WI38 (cell line): Measurements from ENCODE around the gene CD160.

Experiments used
- H3K4me3 ChIP-seq: 2 replicates; pipeline ENCODE4 v1.5.1; 2011; ENCODE audit warnings: low read depth, mild to moderate bottlenecking, control low read depth, low read length
- TF ChIP-seq, protein P1 (sequence below): IDR thresholded peaks from 2 replicates; pipeline ENCODE4 v1.5.1; 2012; ENCODE audit warnings: low read depth, mild to moderate bottlenecking, control low read depth, low read length

The CD160 gene

DNA sequence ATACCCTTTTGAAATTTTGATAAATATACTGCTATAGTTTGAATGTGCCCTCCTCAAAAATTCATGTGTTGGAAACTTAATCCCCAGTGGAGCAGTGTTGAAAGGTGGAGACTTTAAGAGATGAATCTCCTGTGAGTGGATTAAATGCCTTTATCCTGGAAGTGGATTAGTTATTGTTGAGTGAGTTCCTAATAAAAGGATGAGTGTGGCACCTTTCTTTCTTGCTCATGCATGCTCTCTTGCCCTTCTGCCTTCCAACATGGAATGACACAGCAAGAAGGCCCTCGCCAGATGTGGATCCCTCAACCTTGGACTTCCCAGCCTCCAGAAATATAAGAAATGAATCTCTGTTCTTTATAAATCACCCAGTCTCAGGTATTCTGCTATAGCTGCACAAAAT, 51.8 kb downstream of the CD160 start:
- no peak overlapping the region for H3K4me3 ChIP-seq
- TF ChIP-seq, protein P1, sequence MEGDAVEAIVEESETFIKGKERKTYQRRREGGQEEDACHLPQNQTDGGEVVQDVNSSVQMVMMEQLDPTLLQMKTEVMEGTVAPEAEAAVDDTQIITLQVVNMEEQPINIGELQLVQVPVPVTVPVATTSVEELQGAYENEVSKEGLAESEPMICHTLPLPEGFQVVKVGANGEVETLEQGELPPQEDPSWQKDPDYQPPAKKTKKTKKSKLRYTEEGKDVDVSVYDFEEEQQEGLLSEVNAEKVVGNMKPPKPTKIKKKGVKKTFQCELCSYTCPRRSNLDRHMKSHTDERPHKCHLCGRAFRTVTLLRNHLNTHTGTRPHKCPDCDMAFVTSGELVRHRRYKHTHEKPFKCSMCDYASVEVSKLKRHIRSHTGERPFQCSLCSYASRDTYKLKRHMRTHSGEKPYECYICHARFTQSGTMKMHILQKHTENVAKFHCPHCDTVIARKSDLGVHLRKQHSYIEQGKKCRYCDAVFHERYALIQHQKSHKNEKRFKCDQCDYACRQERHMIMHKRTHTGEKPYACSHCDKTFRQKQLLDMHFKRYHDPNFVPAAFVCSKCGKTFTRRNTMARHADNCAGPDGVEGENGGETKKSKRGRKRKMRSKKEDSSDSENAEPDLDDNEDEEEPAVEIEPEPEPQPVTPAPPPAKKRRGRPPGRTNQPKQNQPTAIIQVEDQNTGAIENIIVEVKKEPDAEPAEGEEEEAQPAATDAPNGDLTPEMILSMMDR = no peak

DNA sequence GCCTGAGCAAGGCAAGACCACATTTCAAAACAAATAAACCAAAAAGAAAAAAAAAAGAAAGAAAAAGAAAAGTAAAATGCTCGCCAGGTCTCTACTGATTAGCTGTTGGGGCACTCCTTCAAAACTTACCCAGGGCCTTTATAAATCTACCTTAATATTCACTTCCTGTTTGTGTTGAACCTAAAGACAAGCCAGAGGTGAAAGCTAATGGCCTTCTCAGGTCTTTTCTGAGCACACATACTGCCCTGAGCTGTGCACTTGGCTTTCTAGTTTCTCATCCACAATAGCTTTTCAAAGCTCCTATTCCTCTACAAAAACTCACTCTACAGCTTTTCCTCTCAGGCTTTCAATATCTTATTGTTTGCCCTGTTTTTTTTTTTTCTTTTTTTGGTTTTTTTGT, 54.1 kb downstream of the CD160 start:
- TF ChIP-seq, protein P1 = no peak
- H3K4me3 ChIP-seq = no peak overlapping the region

DNA sequence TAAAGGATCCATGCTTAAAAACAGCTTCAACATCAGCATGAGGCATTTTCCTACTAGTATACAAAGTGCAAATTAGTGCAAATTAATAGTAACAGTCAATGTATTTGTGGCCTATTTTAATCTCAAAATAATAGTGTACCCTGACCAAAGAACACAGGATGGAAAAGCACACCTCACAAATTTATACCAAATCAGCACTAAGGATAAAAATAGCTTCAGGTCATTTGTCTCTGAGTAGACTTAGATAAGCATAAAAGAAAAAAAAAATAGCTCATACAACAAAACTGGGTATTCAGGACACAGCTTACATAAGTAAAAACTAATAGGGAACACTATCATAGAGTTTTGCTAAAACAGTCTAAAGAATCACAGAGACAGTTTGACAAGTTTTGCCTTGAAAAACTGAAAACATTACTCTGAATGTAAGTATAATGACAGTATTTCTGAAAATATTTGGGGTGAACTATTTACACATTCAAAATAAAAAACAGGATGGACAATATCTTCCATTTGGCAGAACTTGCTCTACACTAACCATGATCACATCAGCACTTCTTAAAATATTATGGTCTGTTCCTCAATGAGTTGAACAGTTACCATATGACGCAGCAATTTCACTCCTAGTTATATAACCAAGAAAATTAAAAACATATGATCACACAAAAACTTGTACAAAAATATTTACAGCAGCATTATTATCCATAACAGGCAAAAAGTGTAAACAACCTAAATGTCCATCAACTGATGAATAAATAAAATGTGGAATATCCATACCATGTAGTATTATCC, 58.3 kb downstream of the CD160 start:
- no peak overlapping the region for H3K4me3 ChIP-seq
- TF ChIP-seq, protein P1 = no peak

DNA sequence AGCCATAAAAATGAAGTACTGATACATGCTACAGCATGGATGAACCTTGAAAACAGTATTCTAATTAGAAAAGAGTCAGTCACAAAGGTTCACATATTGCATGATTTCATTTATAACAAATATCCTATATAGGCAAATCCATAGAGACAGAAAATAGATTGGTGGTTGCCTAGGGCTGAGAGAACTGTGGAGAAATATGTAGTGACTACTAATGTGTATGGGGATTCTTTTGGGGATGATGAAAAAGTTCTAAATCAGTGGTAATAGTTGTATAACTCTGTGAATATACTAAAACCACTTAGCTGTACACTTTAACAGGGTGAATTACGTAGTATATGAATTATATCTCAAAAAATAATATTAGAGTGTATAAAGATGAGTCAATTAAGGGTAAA, 58.8 kb downstream of the CD160 start:
- no peak overlapping the region for H3K4me3 ChIP-seq
- TF ChIP-seq, protein P1 = no peak

DNA sequence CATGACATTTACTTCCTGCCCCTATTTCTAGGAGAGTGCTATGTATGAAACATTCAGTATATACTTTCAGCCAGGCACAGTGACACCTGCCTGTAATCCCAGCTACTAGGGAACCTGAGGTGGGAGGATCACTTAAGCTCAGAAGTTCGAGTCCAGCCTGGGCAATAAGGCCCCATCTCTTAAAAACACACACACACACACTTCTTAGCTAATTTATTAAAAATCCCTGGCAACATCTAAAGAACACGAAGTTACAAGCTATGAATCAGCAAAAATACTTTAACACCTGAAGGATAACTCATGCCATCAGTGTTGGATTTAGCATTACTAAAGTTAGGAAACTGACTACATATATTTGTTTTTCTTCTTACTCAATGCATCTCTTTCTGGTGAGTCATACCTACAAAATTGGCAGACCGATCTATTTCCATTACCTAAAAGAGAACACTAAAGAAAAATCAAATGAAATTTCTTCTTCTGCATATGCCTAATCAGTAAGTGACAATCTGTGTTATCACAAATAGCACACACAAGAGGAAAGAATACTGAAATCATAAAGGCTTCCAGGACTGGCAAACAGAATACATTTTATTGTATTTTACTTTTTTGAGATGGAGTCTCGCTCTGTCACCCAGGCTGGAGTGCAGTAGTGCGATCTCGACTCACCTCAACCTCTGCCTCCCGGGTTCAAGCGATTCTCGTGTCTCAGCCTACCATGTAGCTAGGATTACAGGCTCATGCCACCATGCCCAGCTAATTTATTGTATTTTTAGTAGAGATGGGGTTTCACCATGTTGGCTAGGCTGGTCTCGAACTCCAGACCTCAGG, 63.2 kb downstream of the CD160 start:
- TF ChIP-seq, protein P1 = no peak
- no peak overlapping the region for H3K4me3 ChIP-seq

DNA sequence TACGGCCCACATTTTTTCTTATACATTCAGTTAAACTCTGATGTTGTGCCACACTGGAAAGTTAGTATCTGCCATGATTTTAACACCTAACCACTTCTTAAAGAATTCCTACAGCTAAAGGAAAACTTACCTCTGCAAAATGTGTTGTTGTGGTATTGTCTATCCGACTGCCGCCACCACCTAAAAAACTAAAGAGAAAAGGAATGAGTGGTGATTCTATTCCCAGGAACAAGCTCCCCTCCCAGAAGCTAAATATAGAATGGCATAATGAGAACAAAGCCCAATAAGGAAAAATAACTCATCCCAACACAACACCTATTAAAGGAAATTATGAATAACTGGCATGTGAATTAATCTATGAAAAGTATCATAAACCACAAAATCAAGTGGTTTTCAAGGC, 65.1 kb downstream of the CD160 start:
- peak overlapping the region; percentile 4; the same call in 1 of the 2 replicates for H3K4me3 ChIP-seq
- TF ChIP-seq, protein P1 = no peak

DNA sequence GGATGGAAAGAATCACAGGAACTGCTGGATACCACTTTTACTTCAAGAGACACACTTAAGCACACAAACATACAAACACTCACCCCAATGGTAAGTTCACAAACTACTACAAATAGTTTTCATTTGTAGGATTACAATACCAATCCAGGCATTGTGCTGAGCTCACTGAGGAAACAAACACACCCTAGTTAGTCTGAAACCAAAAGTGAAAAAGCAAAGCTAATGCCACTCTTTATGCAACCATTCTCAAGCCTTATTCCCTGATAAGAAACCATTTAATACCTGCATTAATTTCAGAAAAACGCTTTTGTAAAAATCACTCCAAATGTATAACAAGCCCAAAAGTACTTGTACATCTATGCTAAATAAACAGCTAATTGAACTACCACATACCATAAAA, 66.2 kb downstream of the CD160 start:
- H3K4me3 ChIP-seq = no peak overlapping the region
- TF ChIP-seq, protein P1 = no peak
